B cell (primary cell): Measurements from ENCODE around the gene R3HDM4. TPM values are rescaled to one million over a fixed set of nuclear protein-coding genes. Genes with fewer than 3 reads are reported as not detected.

ENCODE experiments used
- ATAC-seq: fragments of 200-7000 bp; cut with Tn5 transposase; one replicate; pipeline ENCODE4 v1.10.0; 2021; ENCODE audit warnings: low read depth, mild to moderate bottlenecking, moderate number of reproducible peaks, moderate library complexity
- CTCF ChIA-PET: fragments of 350-600 bp; sonication (Branson Sonifier 250); formaldehyde crosslinking; loops from one replicate; lab custom pipeline; 2021; ENCODE audit warnings: antibody characterized with exemption, inconsistent platforms; lab: Charles Lee
- POLR2A ChIA-PET: fragments of 350-600 bp; sonication (Branson Sonifier 250); formaldehyde crosslinking; loops from one replicate; lab custom pipeline; 2021; ENCODE audit warnings: antibody characterized with exemption; lab: Charles Lee
- DNase-seq: peaks from one replicate; pipeline ENCODE4 v3.0.0; 2013
- H2AFZ ChIP-seq: 2 replicates; pipeline ENCODE4 v1.6.1; 2012; ENCODE audit warnings: mild to moderate bottlenecking, low read depth, low read length; ENCODE audit not compliant: insufficient read depth, poor library complexity, severe bottlenecking
- H3K27ac ChIP-seq, 2 donors: 1 replicate in 1 of 2; 2 replicates in 1 of 2; pipeline ENCODE4 v1.5.1; 2012 to 2013; ENCODE audit warnings: low read length in 2 of 2, mild to moderate bottlenecking in 2 of 2, moderate library complexity in 1 of 2
- H3K27me3 ChIP-seq, 4 experiments: fragments of 200-600 bp in 1 of 4; sonication (generic) in 1 of 4; replicated peaks in 1 of 4; 1 replicate in 2 of 4; 2 replicates in 2 of 4; pipeline versions ENCODE4 v1.6.1 to v1.7.0; 2013 to 2016; ENCODE audit warnings: low read length in 3 of 4, mild to moderate bottlenecking in 2 of 4, mixed read lengths in 1 of 4, moderate library complexity in 1 of 4; ENCODE audit not compliant: insufficient read depth in 4 of 4, control insufficient read depth in 3 of 4; ENCODE audit errors: control extremely low read depth in 1 of 4
- H3K36me3 ChIP-seq, 2 experiments: replicated peaks in 1 of 2; 1 replicate in 1 of 2; 2 replicates in 1 of 2; pipeline versions ENCODE4 v1.6.1 to v1.7.1; 2013; ENCODE audit warnings: low read length in 1 of 2; ENCODE audit not compliant: insufficient read depth in 2 of 2, control insufficient read depth in 1 of 2; ENCODE audit errors: control extremely low read depth in 1 of 2, extremely low read depth in 1 of 2
- H3K4me1 ChIP-seq, 2 donors: fragments of 200-600 bp in 1 of 2; sonication (generic) in 1 of 2; 1 replicate in 1 of 2; 2 replicates in 1 of 2; pipeline versions ENCODE4 v1.5.1 to v1.6.1; 2013 to 2017; ENCODE audit warnings: low read length in 2 of 2; ENCODE audit not compliant: control insufficient read depth in 2 of 2, insufficient read depth in 2 of 2
- H3K4me2 ChIP-seq: replicated peaks from 2 replicates; pipeline ENCODE3; 2012; ENCODE audit warnings: mild to moderate bottlenecking, low read depth, low read length; ENCODE audit not compliant: poor library complexity, severe bottlenecking
- H3K4me3 ChIP-seq, 5 experiments: fragments of 200-600 bp in 1 of 5; sonication (generic) in 1 of 5; 1 replicate in 3 of 5; 2 replicates in 2 of 5; pipeline versions ENCODE4 v1.5.1 to v1.7.0; 2011 to 2016; ENCODE audit warnings: low read length in 4 of 5, mild to moderate bottlenecking in 4 of 5, low read depth in 2 of 5, control low read depth in 1 of 5, moderate library complexity in 1 of 5; ENCODE audit not compliant: insufficient read depth in 1 of 5; ENCODE audit errors: control extremely low read depth in 1 of 5, extremely low read depth in 1 of 5
- H3K79me2 ChIP-seq: fragments of 200-600 bp; sonication (generic); one replicate; pipeline ENCODE4 v1.6.0; 2016; ENCODE audit warnings: low read length; ENCODE audit not compliant: control insufficient read depth, insufficient read depth
- H3K9ac ChIP-seq: fragments of 200-600 bp; sonication (generic); 2 replicates; pipeline ENCODE4 v1.6.1; 2017; ENCODE audit warnings: mild to moderate bottlenecking, low read length, moderate library complexity
- H3K9me3 ChIP-seq, 3 donors: one replicate each; pipeline versions ENCODE4 v1.6.1 to v1.7.1; 2013; ENCODE audit warnings: low read length in 2 of 3; ENCODE audit not compliant: control insufficient read depth in 2 of 3, insufficient read depth in 1 of 3; ENCODE audit errors: control extremely low read depth in 1 of 3
- H4K20me1 ChIP-seq: 2 replicates; pipeline ENCODE4 v1.6.0; 2012; ENCODE audit warnings: mild to moderate bottlenecking, low read length; ENCODE audit not compliant: insufficient read depth, control insufficient read depth, poor library complexity, severe bottlenecking
- H3K27ac Mint-ChIP-seq: one replicate; pipeline ENCODE4 v1.8.0; 2021; ENCODE audit warnings: mixed read lengths
- H3K27me3 Mint-ChIP-seq: one replicate; pipeline ENCODE4 v1.8.0; 2021; ENCODE audit warnings: mixed read lengths
- H3K4me1 Mint-ChIP-seq: one replicate; pipeline ENCODE4 v1.8.0; 2021; ENCODE audit warnings: mixed read lengths
- H3K4me3 Mint-ChIP-seq: one replicate; pipeline ENCODE4 v1.8.0; 2021; ENCODE audit warnings: mixed read lengths
- H3K9me3 Mint-ChIP-seq: one replicate; pipeline ENCODE4 v1.8.0; 2022; ENCODE audit warnings: mixed read lengths; ENCODE audit not compliant: insufficient read depth
- EZH2 ChIP-seq: IDR thresholded peaks from 2 replicates; pipeline ENCODE4 v1.6.1; 2012; ENCODE audit warnings: borderline replicate concordance, low read depth, mild to moderate bottlenecking, moderate library complexity, low read length; ENCODE audit not compliant: insufficient read depth, poor library complexity, severe bottlenecking
- WGBS: methylation state at CpG from one replicate; pipeline ENCODE4 v1.1.5; 2013; ENCODE audit warnings: missing lambda C conversion rate; ENCODE audit not compliant: insufficient coverage; 5-methylcytosine and 5-hydroxymethylcytosine counted together
- intact Hi-C: fragments of 100-400 bp; cut with micrococcal nuclease; formaldehyde crosslinking; loops from one replicate; pipeline ENCODE4 v1.10.0; 2022
- polyA plus RNA-seq: library from polyadenylated mRNA; depleted of rRNA; stranded (reverse); fragments of >200 nt; gene quantifications from 2 replicates; pipeline ENCODE4 v1.2.3, GENCODE V29; 2012
- total RNA-seq, 2 donors: library from RNA; stranded (reverse); fragments of 120-200 nt in 1 of 2; gene quantifications; 1 replicate in 1 of 2; 2 replicates in 1 of 2; pipeline versions ENCODE4 v1.2.3 to v1.2.4, GENCODE V29; 2013 to 2022
- TF ChIP-seq, protein P1 (sequence below): fragments of 200-600 bp; IDR thresholded peaks from one replicate; pipeline ENCODE4 v1.8.0; 2022; ENCODE audit warnings: antibody characterized with exemption, mild to moderate bottlenecking

Gene R3HDM4
- total and polyA plus RNA-seq, 2 donors (not counting 1 experiment from before 2014, with no cell fraction given): 168 to 176 TPM

GRCh38 chr19:956766-957440, 43.9 kb upstream of the R3HDM4 start:
- CTCF ChIA-PET: interaction anchor here (0.6 kb wide), 1 partner anchor 54 kb away, joined by 3 read pairs; no protein-coding TSS in a partner anchor

More at GRCh38 chr19:956766-957440, 43.9 kb upstream of the R3HDM4 start:
- no peak overlapping the region for H3K27ac Mint-ChIP-seq
- no peak for DNase-seq
- Histone ChIP-seq H3K9ac (no peak overlapping the region), H3K4me2 (no peak overlapping the region), H3K4me1 (peaks cover 21 to 37% of the 10 kb centered on the region in 2 donors), H2AFZ (no peak overlapping the region), H3K9me3 (no peaks in the 10 kb centered on the region), H4K20me1 (peaks cover 71% of the 10 kb centered on the region), H3K4me3 (no peak overlapping the region), H3K27me3 (no peaks in the 10 kb centered on the region), H3K27ac (no peak overlapping the region), H3K79me2 (peaks cover 58% of the 10 kb centered on the region), H3K36me3 (peaks cover 0 to 21% of the 10 kb centered on the region in 2 experiments)
- no peaks in the 10 kb centered on the region for H3K9me3 Mint-ChIP-seq
- no peaks in the 10 kb centered on the region for H3K27me3 Mint-ChIP-seq
- TF ChIP-seq, protein P1, sequence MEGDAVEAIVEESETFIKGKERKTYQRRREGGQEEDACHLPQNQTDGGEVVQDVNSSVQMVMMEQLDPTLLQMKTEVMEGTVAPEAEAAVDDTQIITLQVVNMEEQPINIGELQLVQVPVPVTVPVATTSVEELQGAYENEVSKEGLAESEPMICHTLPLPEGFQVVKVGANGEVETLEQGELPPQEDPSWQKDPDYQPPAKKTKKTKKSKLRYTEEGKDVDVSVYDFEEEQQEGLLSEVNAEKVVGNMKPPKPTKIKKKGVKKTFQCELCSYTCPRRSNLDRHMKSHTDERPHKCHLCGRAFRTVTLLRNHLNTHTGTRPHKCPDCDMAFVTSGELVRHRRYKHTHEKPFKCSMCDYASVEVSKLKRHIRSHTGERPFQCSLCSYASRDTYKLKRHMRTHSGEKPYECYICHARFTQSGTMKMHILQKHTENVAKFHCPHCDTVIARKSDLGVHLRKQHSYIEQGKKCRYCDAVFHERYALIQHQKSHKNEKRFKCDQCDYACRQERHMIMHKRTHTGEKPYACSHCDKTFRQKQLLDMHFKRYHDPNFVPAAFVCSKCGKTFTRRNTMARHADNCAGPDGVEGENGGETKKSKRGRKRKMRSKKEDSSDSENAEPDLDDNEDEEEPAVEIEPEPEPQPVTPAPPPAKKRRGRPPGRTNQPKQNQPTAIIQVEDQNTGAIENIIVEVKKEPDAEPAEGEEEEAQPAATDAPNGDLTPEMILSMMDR: no peak
- no peak for TF ChIP-seq EZH2
- intact Hi-C loops: no loop called here
- no peak overlapping the region for H3K4me3 Mint-ChIP-seq
- H3K4me1 Mint-ChIP-seq: peaks cover 20% of the 10 kb centered on the region
- ATAC-seq: no peak
- POLR2A ChIA-PET: interaction anchor here (0.5 to 1.3 kb wide), 2 partner anchors 28 to 30 kb away, joined by 3 to 11 read pairs; no protein-coding TSS in a partner anchor
- 93% methylated on average over 19 of the region's 27 CpGs for WGBS
